ENCODE data around the gene RANBP10. TPM values are rescaled to one million over a fixed set of nuclear protein-coding genes. Genes with fewer than 3 reads are reported as not detected.

Gene RANBP10
- total and polyA plus RNA-seq, 5 donors from 2014 or later = 7.3 to 29.4 (median 8.7) TPM

DNA sequence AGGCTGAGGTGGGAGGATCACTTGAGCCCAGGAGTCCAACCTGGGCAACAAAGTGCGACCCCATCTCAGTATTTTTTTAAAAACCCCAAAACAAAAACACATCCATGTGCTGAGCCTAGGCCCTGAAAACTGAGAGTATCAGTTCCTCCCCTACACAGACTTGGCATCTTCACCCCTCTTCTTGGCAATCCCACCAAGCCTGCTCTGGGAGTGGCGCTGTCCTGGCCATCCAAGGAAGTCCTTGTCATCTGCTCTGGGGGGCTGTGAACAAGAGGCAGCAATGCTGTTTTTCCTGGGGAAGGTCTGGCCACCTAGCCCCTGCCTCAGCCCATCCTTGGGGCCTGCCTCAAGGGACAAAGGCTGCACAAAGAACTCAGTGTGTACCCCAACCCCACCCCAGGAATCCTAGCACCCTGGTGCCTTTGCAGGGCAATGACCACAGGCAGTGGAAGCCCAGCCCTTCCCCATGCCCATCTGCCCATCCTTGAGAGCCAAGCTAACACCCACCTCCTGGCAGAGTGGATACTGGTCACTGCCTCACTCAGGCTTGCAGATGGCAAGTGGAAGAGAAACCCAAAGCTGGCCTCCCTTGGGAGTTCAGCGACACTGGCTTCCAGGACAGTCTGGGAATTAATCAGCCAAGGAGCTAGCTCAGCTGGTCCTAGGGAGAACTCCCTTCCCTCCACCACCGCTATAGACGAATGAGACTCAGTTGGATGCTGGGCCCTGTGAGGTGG, 72.5 kb downstream of the RANBP10 start:
- Mint-ChIP-seq H3K4me1 (no peaks in the 10 kb centered on the region), H3K4me3 (no peak overlapping the region), H3K9me3 (no peaks in the 10 kb centered on the region), H3K36me3 (peaks cover 19% of the 10 kb centered on the region), H3K27ac (peak overlapping the region in 1 of 3 donors; percentile 9), H3K27me3 (no peaks in the 10 kb centered on the region)
- Histone ChIP-seq H3K36me3 (ENCODE audit: control insufficient read depth, insufficient read depth, low read length) (peaks cover 44% of the 10 kb centered on the region), H3K4me1 (ENCODE audit: control insufficient read depth, insufficient read depth, low read length, poor library complexity, severe bottlenecking) (no peaks in the 10 kb centered on the region), H3K4me3 (ENCODE audit: low read depth, low read length) (no peak overlapping the region), H3K27me3 (ENCODE audit: control insufficient read depth, insufficient read depth, low read length) (no peaks in the 10 kb centered on the region), H3K9me3 (ENCODE audit: control insufficient read depth in 2 of 2, low read length in 2 of 2) (no peaks in the 10 kb centered on the region), H3K27ac (ENCODE audit: insufficient read depth, low read length, poor library complexity, severe bottlenecking) (no peak overlapping the region)
- no peak for DNase-seq
- ATAC-seq (ENCODE audit: low read depth in 2 of 2) = no peak

DNA sequence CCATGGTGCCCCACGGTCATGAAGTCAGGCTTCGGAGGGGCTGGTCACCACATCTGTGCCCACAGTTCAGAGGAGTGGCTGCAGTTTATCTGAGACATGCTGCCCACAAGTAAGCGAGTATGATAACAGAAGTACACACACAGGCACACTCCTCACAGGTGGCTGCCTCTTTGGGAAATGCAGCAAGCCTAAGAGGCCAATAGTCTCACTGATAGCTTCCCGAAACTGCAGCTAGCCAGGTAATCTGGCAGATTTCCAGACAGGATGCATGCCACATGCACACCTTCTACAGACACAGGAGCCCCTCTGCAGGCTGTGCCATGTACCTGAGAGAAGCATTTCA, 74.6 kb downstream of the RANBP10 start:
- DNase-seq (no peak), ATAC-seq (ENCODE audit: low read depth in 2 of 2) (no peak)
- H3K36me3 Mint-ChIP-seq = peaks cover 22% of the 10 kb centered on the region
- H3K27me3 Mint-ChIP-seq = no peaks in the 10 kb centered on the region
- H3K4me3 ChIP-seq (ENCODE audit: low read depth, low read length) = no peak overlapping the region
- no peaks in the 10 kb centered on the region for H3K27me3 ChIP-seq (ENCODE audit: control insufficient read depth, insufficient read depth, low read length)
- H3K27ac ChIP-seq (ENCODE audit: insufficient read depth, low read length, poor library complexity, severe bottlenecking) = no peak overlapping the region
- no peaks in the 10 kb centered on the region for H3K9me3 Mint-ChIP-seq
- H3K36me3 ChIP-seq (ENCODE audit: control insufficient read depth, insufficient read depth, low read length) = peaks cover 55% of the 10 kb centered on the region
- no peaks in the 10 kb centered on the region for H3K9me3 ChIP-seq (ENCODE audit: control insufficient read depth in 2 of 2, low read length in 2 of 2)
- no peaks in the 10 kb centered on the region for H3K4me1 Mint-ChIP-seq
- peak overlapping the region in 1 of 3 donors; percentile 26 for H3K27ac Mint-ChIP-seq
- H3K4me3 Mint-ChIP-seq = no peak overlapping the region
- no peaks in the 10 kb centered on the region for H3K4me1 ChIP-seq (ENCODE audit: control insufficient read depth, insufficient read depth, low read length, poor library complexity, severe bottlenecking)

DNA sequence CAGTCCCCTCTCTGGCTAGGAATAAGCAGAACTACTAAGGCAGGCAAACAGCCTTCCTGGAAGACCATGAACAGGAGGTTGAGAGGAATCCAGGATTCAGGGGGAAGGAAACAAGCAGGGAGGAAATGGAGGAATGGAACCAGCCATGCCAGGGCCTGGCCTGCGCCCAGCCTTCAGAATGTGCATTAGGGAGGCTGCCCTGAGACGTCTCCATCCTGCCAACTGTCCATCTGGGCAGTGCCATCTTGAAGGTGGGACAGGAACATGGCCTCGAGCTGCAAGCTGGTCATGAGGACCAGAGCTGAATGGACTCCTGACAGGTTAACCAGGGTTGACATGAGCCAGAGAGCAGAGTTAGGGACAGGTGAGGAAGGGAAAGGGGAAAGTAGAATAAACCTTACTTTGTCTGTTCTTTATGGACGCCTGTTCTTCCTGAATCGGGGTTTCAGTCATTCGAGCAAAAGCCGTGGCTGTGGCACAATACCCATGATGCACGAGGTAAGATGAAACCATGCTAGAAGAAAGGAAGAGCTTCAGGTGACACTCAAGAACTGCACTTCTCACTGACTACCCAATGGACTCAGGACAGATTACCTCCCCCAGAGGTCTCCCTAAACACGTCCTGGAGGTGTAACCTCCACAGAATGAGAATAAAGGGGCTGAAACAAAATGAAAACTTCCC, 75.1 kb downstream of the RANBP10 start:
- Histone ChIP-seq H3K4me1 (ENCODE audit: control insufficient read depth, insufficient read depth, low read length, poor library complexity, severe bottlenecking) (no peaks in the 10 kb centered on the region), H3K27me3 (ENCODE audit: control insufficient read depth, insufficient read depth, low read length) (no peaks in the 10 kb centered on the region), H3K36me3 (ENCODE audit: control insufficient read depth, insufficient read depth, low read length) (peaks cover 59% of the 10 kb centered on the region), H3K9me3 (ENCODE audit: control insufficient read depth in 2 of 2, low read length in 2 of 2) (no peaks in the 10 kb centered on the region), H3K4me3 (ENCODE audit: low read depth, low read length) (no peak overlapping the region), H3K27ac (ENCODE audit: insufficient read depth, low read length, poor library complexity, severe bottlenecking) (no peak overlapping the region)
- no peak for DNase-seq
- Mint-ChIP-seq H3K4me3 (no peak overlapping the region), H3K9me3 (no peaks in the 10 kb centered on the region), H3K4me1 (no peaks in the 10 kb centered on the region), H3K36me3 (peaks cover 20% of the 10 kb centered on the region), H3K27ac (peak overlapping the region in 1 of 3 donors; percentile 26), H3K27me3 (no peaks in the 10 kb centered on the region)
- ATAC-seq (ENCODE audit: low read depth in 2 of 2) = no peak

DNA sequence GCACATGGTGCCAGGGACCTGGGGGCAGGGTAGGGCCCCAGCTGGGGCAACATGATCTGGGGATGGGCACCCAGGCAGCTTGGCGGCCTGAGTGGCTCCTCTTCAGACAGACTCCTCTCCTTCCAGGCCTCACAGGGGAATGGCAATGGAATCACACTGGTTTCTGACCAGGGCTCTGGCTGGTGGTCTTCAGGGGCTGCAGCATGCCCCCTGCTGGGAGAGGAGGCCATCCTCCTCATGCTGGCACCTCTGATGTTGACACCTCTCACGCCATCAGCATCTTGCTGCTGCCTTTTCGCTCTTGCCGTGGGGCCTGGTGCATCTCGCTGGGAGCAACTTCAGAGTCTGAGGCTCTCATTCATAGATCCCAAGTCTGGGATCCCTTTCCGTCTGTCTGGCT, 76.0 kb downstream of the RANBP10 start:
- Mint-ChIP-seq H3K27ac (no peak overlapping the region), H3K27me3 (no peaks in the 10 kb centered on the region), H3K36me3 (peaks cover 25% of the 10 kb centered on the region), H3K4me3 (no peak overlapping the region), H3K9me3 (no peaks in the 10 kb centered on the region), H3K4me1 (no peaks in the 10 kb centered on the region)
- no peaks in the 10 kb centered on the region for H3K9me3 ChIP-seq (ENCODE audit: control insufficient read depth in 2 of 2, low read length in 2 of 2)
- no peak overlapping the region for H3K27ac ChIP-seq (ENCODE audit: insufficient read depth, low read length, poor library complexity, severe bottlenecking)
- H3K27me3 ChIP-seq (ENCODE audit: control insufficient read depth, insufficient read depth, low read length) = no peaks in the 10 kb centered on the region
- H3K4me1 ChIP-seq (ENCODE audit: control insufficient read depth, insufficient read depth, low read length, poor library complexity, severe bottlenecking) = no peaks in the 10 kb centered on the region
- H3K4me3 ChIP-seq (ENCODE audit: low read depth, low read length) = no peak overlapping the region
- ATAC-seq (ENCODE audit: low read depth in 2 of 2) (no peak), DNase-seq (no peak)
- H3K36me3 ChIP-seq (ENCODE audit: control insufficient read depth, insufficient read depth, low read length) = peaks cover 63% of the 10 kb centered on the region

DNA sequence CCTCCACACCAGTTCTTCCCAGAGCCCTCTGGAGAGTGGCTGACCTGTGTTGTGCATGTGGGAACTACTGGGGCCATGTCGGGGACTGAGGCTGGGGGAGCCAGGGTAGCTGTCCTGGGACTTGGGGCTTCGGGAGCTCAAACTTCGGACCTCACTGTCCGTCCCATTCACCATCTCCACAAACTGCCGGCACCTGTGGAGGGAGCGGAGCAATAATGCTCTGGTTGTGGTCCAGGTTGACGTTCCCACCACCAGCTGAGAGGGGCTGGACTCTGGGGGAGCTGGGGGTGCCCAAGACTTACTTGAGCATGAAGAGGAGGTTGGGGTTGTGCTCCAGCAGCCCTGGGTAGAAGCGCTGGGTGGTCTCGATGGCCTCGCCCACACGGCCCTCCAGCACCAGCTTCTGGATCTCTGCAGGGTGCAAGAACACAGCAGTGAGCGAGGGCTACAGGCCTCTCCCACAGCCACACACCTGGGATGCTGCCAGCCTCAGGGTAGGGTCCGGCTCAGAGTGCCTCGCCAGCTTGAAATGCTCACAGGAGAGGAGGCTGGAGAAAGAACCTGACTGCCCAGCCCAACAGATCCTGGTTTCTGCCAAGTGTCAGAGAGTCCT, 76.6 kb downstream of the RANBP10 start:
- Mint-ChIP-seq H3K27me3 (no peaks in the 10 kb centered on the region), H3K36me3 (peaks cover 30% of the 10 kb centered on the region), H3K27ac (no peak overlapping the region), H3K9me3 (no peaks in the 10 kb centered on the region), H3K4me3 (no peak overlapping the region), H3K4me1 (no peaks in the 10 kb centered on the region)
- no peaks in the 10 kb centered on the region for H3K4me1 ChIP-seq (ENCODE audit: control insufficient read depth, insufficient read depth, low read length, poor library complexity, severe bottlenecking)
- H3K4me3 ChIP-seq (ENCODE audit: low read depth, low read length) = no peak overlapping the region
- no peaks in the 10 kb centered on the region for H3K9me3 ChIP-seq (ENCODE audit: control insufficient read depth in 2 of 2, low read length in 2 of 2)
- H3K36me3 ChIP-seq (ENCODE audit: control insufficient read depth, insufficient read depth, low read length) = peaks cover 65% of the 10 kb centered on the region
- DNase-seq (no peak), ATAC-seq (ENCODE audit: low read depth in 2 of 2) (no peak)
- no peak overlapping the region for H3K27ac ChIP-seq (ENCODE audit: insufficient read depth, low read length, poor library complexity, severe bottlenecking)
- H3K27me3 ChIP-seq (ENCODE audit: control insufficient read depth, insufficient read depth, low read length) = no peaks in the 10 kb centered on the region

DNA sequence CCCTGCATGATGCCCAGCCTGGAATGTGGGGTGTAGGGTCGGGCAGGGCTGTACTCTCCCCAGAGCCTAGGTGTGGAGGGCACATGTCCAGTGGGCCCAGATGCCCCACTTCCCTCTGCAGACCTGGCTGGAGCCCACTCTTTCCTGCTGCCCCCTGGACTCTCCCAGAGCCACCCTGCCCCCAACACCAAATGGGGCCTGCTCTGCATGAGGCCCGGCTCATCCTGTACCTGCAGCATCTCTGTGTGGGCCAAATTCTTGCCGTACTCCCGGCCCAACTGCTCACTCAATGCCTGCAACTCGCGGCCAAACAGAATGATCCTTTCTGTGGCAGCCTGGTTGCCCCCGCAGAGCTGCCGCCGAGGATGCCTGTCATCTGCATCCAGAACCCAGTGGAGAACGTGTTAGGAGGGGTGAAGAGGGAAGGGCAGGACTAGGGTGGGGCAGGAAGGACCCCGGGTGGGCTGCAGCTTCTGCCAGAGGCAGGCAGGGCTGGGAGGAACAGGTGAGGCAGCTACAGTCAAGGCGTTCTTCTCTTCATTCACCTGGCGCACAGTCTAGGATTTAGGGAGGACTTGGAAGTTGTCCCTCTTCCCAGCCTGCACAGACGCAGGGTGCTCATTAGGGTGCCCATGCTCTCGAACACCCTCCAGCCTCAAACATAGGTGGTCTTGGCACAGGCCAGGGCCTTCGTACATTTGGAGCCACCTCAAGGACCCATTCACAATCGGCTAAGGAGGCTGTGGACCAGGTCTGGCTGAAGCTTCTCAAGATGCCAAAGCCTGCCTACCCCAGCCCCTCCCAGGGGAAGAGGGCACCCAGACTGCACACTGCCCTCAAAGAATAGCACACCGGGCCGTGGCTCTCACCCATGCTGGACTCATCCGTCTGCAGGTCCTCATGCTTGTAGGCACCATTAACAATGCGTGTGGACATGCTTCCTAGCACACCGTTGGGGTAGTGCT, 78.6 kb downstream of the RANBP10 start:
- Histone ChIP-seq H3K27me3 (ENCODE audit: control insufficient read depth, insufficient read depth, low read length) (no peaks in the 10 kb centered on the region), H3K4me1 (ENCODE audit: control insufficient read depth, insufficient read depth, low read length, poor library complexity, severe bottlenecking) (no peaks in the 10 kb centered on the region), H3K9me3 (ENCODE audit: control insufficient read depth in 2 of 2, low read length in 2 of 2) (no peaks in the 10 kb centered on the region), H3K27ac (ENCODE audit: insufficient read depth, low read length, poor library complexity, severe bottlenecking) (no peak overlapping the region), H3K4me3 (ENCODE audit: low read depth, low read length) (no peak overlapping the region), H3K36me3 (ENCODE audit: control insufficient read depth, insufficient read depth, low read length) (peaks cover 60% of the 10 kb centered on the region)
- no peaks in the 10 kb centered on the region for H3K27me3 Mint-ChIP-seq
- no peak overlapping the region for H3K4me3 Mint-ChIP-seq
- DNase-seq (no peak), ATAC-seq (ENCODE audit: low read depth in 2 of 2) (no peak)
- no peaks in the 10 kb centered on the region for H3K4me1 Mint-ChIP-seq
- H3K9me3 Mint-ChIP-seq = no peaks in the 10 kb centered on the region
- H3K36me3 Mint-ChIP-seq = peaks cover 30% of the 10 kb centered on the region
- no peak overlapping the region for H3K27ac Mint-ChIP-seq

DNA sequence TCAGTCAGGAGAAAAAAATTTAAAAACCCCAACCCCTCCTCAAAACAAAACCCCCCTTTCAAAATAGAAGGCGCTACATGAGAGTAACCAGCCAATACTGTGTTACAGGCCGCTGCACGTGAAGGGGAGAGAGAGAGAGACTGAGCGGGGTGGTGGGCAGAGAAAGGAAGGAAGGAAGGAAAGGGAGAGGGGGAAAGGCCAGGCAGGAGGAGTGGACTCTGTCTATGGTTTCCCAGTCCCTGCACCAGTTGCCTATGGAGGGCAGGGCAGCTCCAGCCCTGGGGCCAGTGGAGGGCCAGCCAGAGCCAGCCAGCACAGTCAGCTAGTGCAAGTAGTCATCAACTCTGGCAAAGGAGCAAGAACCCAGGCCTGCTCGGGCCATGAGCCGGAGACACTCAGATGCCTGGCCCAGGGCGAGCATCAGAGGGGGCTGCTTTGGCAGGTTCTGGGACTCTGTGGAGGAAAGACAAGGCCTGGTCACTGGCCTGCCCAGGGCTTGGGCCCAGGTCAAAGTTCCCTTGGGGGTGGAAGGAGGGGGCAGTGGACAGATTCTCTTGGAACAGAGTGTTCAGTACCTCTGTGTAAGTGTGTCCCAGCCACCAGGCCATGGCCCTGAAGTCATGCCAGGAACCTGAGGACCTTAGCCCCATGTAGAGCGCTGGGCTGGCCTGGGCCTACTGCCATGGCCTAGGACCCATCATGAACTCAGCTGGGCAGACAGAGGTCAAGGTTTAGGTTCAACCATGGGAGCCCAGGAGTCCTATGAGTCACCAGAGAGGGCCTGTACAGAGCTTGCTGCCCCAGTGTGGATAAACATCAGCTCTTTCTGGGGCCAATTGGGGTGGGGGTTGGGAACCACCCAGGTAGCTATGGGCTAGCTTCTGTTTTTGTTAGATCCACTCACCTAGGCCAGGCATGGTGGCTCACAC, 80.0 kb downstream of the RANBP10 start:
- Histone ChIP-seq H3K27me3 (ENCODE audit: control insufficient read depth, insufficient read depth, low read length) (no peaks in the 10 kb centered on the region), H3K4me3 (ENCODE audit: low read depth, low read length) (no peak overlapping the region), H3K27ac (ENCODE audit: insufficient read depth, low read length, poor library complexity, severe bottlenecking) (no peak overlapping the region), H3K9me3 (ENCODE audit: control insufficient read depth in 2 of 2, low read length in 2 of 2) (no peaks in the 10 kb centered on the region), H3K4me1 (ENCODE audit: control insufficient read depth, insufficient read depth, low read length, poor library complexity, severe bottlenecking) (no peaks in the 10 kb centered on the region), H3K36me3 (ENCODE audit: control insufficient read depth, insufficient read depth, low read length) (peaks cover 51% of the 10 kb centered on the region)
- no peaks in the 10 kb centered on the region for H3K9me3 Mint-ChIP-seq
- no peak overlapping the region for H3K27ac Mint-ChIP-seq
- peak in 1 of 2 donors; percentile 9 for ATAC-seq (ENCODE audit: low read depth in 2 of 2)
- no peak overlapping the region for H3K4me3 Mint-ChIP-seq
- H3K27me3 Mint-ChIP-seq = no peaks in the 10 kb centered on the region
- no peaks in the 10 kb centered on the region for H3K4me1 Mint-ChIP-seq
- peaks cover 26% of the 10 kb centered on the region for H3K36me3 Mint-ChIP-seq
- no peak for DNase-seq

All from CD4-positive, CD25-positive, alpha-beta regulatory T cell (primary cell).